C4-2B (cell line): ENCODE data around the gene TSTD2.

Experiments
- CTCF ChIP-seq: fragments of 450-650 bp; conservative IDR thresholded peaks from 2 replicates; pipeline ENCODE4 v1.5.1; 2017; ENCODE audit warnings: mild to moderate bottlenecking
- ZFX ChIP-seq: fragments of 450-650 bp; IDR thresholded peaks from 2 replicates; pipeline ENCODE4 v1.6.1; 2017

GRCh38 chr9:97561501-97561900 is 71.7 kb downstream of the TSTD2 start:
- TF ChIP-seq CTCF, result no peak
- TF ChIP-seq ZFX, result no peak
